HepG2 (cell line): Measurements from ENCODE around the gene PPP2R5D. TPM values are rescaled to one million over a fixed set of nuclear protein-coding genes. Genes with fewer than 3 reads are reported as not detected.

Experiments
- ATRX ChIP-seq: sonication (generic); formaldehyde crosslinking; IDR thresholded peaks from 2 replicates; pipeline ENCODE4 v1.4.0; 2020; ENCODE audit warnings: missing genetic modification reagents, borderline replicate concordance
- HES4 ChIP-seq: sonication (generic); formaldehyde crosslinking; IDR thresholded peaks from 2 replicates; pipeline ENCODE4 v1.9.0; 2021; ENCODE audit warnings: mild to moderate bottlenecking, missing genetic modification reagents, borderline replicate concordance
- HNF4A ChIP-seq: sonication (generic); formaldehyde crosslinking; IDR thresholded peaks from 2 replicates; pipeline ENCODE4 v1.4.0; 2020; ENCODE audit warnings: missing genetic modification reagents
- KLF15 ChIP-seq: sonication (generic); formaldehyde crosslinking; IDR thresholded peaks from 2 replicates; pipeline ENCODE4 v1.8.1; 2023; ENCODE audit warnings: borderline replicate concordance, mild to moderate bottlenecking, inconsistent platforms, missing genetic modification reagents, mixed read lengths
- MATR3 ChIP-seq: sonication (generic); formaldehyde crosslinking; IDR thresholded peaks from 2 replicates; pipeline ENCODE4 v1.4.0; 2020; ENCODE audit warnings: missing genetic modification reagents
- NFIC ChIP-seq: IDR thresholded peaks from 2 replicates; pipeline ENCODE4 v1.6.1; 2012; ENCODE audit warnings: mild to moderate bottlenecking, low read length, inconsistent platforms
- NR2F6 ChIP-seq, 2 experiments: IDR thresholded peaks; 2 replicates each; pipeline ENCODE4 v1.6.1; 2016; ENCODE audit warnings: antibody characterized with exemption in 1 of 2, mild to moderate bottlenecking in 1 of 2
- PCBP1 ChIP-seq: fragments of 200-400 bp; formaldehyde crosslinking; IDR thresholded peaks from 2 replicates; pipeline ENCODE4 v1.6.1; 2017; ENCODE audit warnings: mild to moderate bottlenecking, low read depth, low read length, borderline replicate concordance
- RAD51 ChIP-seq: fragments of 450-650 bp; IDR thresholded peaks from 2 replicates; pipeline ENCODE4 v1.6.1; 2016; ENCODE audit warnings: borderline replicate concordance
- RARA ChIP-seq: IDR thresholded peaks from 2 replicates; pipeline ENCODE4 v1.6.1; 2016; ENCODE audit warnings: missing genetic modification reagents, missing compliant biosample characterization
- RELA ChIP-seq: sonication (generic); formaldehyde crosslinking; IDR thresholded peaks from 2 replicates; pipeline ENCODE4 v1.4.0; 2020; ENCODE audit warnings: missing genetic modification reagents
- SKI ChIP-seq: fragments of 450-650 bp; IDR thresholded peaks from one replicate; pipeline ENCODE4 v1.6.1; 2018; ENCODE audit warnings: mild to moderate bottlenecking; ENCODE audit not compliant: partially characterized antibody
- SMARCC2 ChIP-seq: fragments of 450-650 bp; IDR thresholded peaks from 2 replicates; pipeline ENCODE4 v1.6.1; 2017; ENCODE audit warnings: antibody characterized with exemption, mild to moderate bottlenecking
- TCF7 ChIP-seq: sonication (generic); IDR thresholded peaks from 2 replicates; pipeline ENCODE4 v1.6.1; 2016; ENCODE audit warnings: antibody characterized with exemption, low read depth
- TOPORS ChIP-seq: sonication (generic); formaldehyde crosslinking; IDR thresholded peaks from 2 replicates; pipeline ENCODE4 v1.8.0; 2023; ENCODE audit warnings: mild to moderate bottlenecking, missing genetic modification reagents
- ZNF205 ChIP-seq: IDR thresholded peaks from 2 replicates; pipeline ENCODE4 v1.6.1; 2018; ENCODE audit warnings: missing biosample characterization, missing genetic modification reagents
- ZNF337 ChIP-seq: sonication (generic); formaldehyde crosslinking; IDR thresholded peaks from 2 replicates; pipeline ENCODE4 v1.5.1; 2020; ENCODE audit warnings: missing genetic modification reagents, low read depth, mild to moderate bottlenecking, borderline replicate concordance
- ZNF557 ChIP-seq: sonication (generic); formaldehyde crosslinking; IDR thresholded peaks from 2 replicates; pipeline ENCODE4 v1.4.0; 2020; ENCODE audit warnings: missing genetic modification reagents
- ZNF607 ChIP-seq: sonication (generic); formaldehyde crosslinking; IDR thresholded peaks from 2 replicates; pipeline ENCODE4 v1.5.1; 2020; ENCODE audit warnings: missing genetic modification reagents, mild to moderate bottlenecking, borderline replicate concordance
- polyA plus RNA-seq, 8 experiments: library from polyadenylated mRNA; depleted of rRNA in 3 of 8; stranded (reverse) in 7 of 8; unstranded in 1 of 8; fragments of >200 nt; fragmentation: Illumina TruSeq in 4 of 8; extraction: Trizol in 4 of 8; gene quantifications; 2 replicates each; pipeline versions ENCODE4 v1.2.1 to v1.2.3, GENCODE V29; 2011 to 2016; ENCODE audit warnings: low read depth in 4 of 8, missing spikeins in 1 of 8, mixed read lengths in 1 of 8; ENCODE audit not compliant: insufficient read depth in 1 of 8
- total RNA-seq, 5 experiments: library from RNA; depleted of rRNA; stranded (reverse); fragments of >200 nt; fragmentation: Illumina TruSeq; extraction: Trizol; gene quantifications; 2 replicates each; pipeline ENCODE4 v1.2.3, GENCODE V29; 2016; ENCODE audit warnings: low read depth in 1 of 5
- TF ChIP-seq, protein P1 (sequence below), 2 experiments: fragments of 450-650 bp in 1 of 2; sonication (generic) in 1 of 2; formaldehyde crosslinking; IDR thresholded peaks; 2 replicates each; pipeline versions ENCODE4 v1.5.0 to v1.8.0; 2020 to 2022; ENCODE audit warnings: mild to moderate bottlenecking in 1 of 2, missing genetic modification reagents in 1 of 2
- TF ChIP-seq, protein P2 (sequence below): IDR thresholded peaks from 2 replicates; pipeline ENCODE4 v1.6.1; 2016; ENCODE audit warnings: missing compliant biosample characterization, missing genetic modification reagents, borderline replicate concordance
- TF ChIP-seq, protein P3 (sequence below): fragments of 450-650 bp; IDR thresholded peaks from 2 replicates; pipeline ENCODE4 v1.6.1; 2017; ENCODE audit warnings: mild to moderate bottlenecking
- TF ChIP-seq, protein P4 (sequence below): sonication (generic); formaldehyde crosslinking; IDR thresholded peaks from 2 replicates; pipeline ENCODE4 v1.8.0; 2022; ENCODE audit warnings: missing genetic modification reagents, low read depth, mild to moderate bottlenecking, borderline replicate concordance

PPP2R5D gene
- total and polyA plus RNA-seq, 2 of the 13 experiments (the other 11 are each of a cell fraction or from before 2014, with no cell fraction given): 53.7 to 60.4 TPM

DNA sequence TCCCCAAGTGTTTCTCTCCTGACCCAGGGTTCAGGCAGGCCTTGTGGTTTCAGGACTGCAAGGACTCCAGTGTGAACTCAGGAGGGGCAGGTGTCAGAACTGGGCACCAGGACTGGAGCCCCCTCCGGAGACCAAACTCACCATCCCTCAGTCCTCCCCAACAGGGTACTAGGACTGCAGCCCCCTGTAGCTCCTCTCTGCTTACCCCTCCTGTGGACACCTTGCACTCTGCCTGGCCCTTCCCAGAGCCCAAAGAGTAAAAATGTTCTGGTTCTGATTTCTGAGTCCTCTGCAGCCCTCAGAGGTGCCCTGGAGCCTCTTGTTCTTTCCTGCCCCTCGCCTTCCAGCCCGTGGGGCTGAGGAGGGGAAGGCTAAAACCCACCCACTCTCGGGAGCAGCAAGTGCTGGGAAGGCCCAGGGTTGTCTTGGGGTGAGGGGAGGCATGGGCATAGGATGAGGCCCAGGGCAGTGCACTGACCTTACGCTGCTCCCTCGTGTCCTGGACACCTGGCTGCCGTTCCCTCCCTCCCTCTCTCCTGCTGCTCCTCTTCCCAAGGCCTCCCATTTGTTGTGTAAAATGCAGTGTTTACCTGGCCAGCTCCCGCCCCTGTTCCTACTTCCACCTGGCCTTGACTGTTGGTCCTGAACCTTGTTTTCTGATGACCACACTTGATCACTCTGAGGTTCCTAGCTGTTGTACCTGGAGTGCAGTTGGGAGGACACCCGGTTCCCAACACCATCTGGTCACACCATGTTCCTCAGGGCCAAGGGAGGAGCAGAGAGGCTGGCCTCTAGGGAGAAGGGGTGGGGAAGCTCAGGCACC lies 45.2 kb upstream of the PPP2R5D start (continued):
- TF ChIP-seq NFIC: no peak
- no peak for TF ChIP-seq RELA (CRISPR knock-in tag)
- TF ChIP-seq, protein P1, sequence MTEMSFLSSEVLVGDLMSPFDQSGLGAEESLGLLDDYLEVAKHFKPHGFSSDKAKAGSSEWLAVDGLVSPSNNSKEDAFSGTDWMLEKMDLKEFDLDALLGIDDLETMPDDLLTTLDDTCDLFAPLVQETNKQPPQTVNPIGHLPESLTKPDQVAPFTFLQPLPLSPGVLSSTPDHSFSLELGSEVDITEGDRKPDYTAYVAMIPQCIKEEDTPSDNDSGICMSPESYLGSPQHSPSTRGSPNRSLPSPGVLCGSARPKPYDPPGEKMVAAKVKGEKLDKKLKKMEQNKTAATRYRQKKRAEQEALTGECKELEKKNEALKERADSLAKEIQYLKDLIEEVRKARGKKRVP (CRISPR knock-in tag; IDR thresholded peaks at IDR 0.05): no peak
- TF ChIP-seq HNF4A (CRISPR knock-in tag): peak; percentile 98
- no peak for TF ChIP-seq MATR3 (CRISPR knock-in tag)
- TF ChIP-seq, protein P2, sequence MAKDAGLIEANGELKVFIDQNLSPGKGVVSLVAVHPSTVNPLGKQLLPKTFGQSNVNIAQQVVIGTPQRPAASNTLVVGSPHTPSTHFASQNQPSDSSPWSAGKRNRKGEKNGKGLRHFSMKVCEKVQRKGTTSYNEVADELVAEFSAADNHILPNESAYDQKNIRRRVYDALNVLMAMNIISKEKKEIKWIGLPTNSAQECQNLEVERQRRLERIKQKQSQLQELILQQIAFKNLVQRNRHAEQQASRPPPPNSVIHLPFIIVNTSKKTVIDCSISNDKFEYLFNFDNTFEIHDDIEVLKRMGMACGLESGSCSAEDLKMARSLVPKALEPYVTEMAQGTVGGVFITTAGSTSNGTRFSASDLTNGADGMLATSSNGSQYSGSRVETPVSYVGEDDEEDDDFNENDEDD (CRISPR knock-in tag): peak; percentile 89; the same call in 1 of the 2 replicates
- no peak for TF ChIP-seq RAD51
- TF ChIP-seq HES4: no peak; the same call in 1 of the 2 replicates
- peak; percentile 97 for TF ChIP-seq RARA (CRISPR knock-in tag)
- no peak for TF ChIP-seq ZNF337 (CRISPR knock-in tag)
- TF ChIP-seq TOPORS (CRISPR knock-in tag): peak; percentile 67; the same call in 1 of the 2 replicates
- peak; percentile 72 for TF ChIP-seq SKI
- TF ChIP-seq ZNF607: peak; percentile 65
- TF ChIP-seq NR2F6 (IDR thresholded peaks at IDR 0.05): peak; percentile 82
- peak; percentile 90 for TF ChIP-seq NR2F6 (CRISPR knock-in tag; IDR thresholded peaks at IDR 0.05)
- TF ChIP-seq PCBP1: no peak
- no peak for TF ChIP-seq KLF15 (CRISPR knock-in tag)
- TF ChIP-seq, protein P3, sequence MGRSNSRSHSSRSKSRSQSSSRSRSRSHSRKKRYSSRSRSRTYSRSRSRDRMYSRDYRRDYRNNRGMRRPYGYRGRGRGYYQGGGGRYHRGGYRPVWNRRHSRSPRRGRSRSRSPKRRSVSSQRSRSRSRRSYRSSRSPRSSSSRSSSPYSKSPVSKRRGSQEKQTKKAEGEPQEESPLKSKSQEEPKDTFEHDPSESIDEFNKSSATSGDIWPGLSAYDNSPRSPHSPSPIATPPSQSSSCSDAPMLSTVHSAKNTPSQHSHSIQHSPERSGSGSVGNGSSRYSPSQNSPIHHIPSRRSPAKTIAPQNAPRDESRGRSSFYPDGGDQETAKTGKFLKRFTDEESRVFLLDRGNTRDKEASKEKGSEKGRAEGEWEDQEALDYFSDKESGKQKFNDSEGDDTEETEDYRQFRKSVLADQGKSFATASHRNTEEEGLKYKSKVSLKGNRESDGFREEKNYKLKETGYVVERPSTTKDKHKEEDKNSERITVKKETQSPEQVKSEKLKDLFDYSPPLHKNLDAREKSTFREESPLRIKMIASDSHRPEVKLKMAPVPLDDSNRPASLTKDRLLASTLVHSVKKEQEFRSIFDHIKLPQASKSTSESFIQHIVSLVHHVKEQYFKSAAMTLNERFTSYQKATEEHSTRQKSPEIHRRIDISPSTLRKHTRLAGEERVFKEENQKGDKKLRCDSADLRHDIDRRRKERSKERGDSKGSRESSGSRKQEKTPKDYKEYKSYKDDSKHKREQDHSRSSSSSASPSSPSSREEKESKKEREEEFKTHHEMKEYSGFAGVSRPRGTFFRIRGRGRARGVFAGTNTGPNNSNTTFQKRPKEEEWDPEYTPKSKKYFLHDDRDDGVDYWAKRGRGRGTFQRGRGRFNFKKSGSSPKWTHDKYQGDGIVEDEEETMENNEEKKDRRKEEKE: no peak
- no peak for TF ChIP-seq ATRX (CRISPR knock-in tag)
- no peak for TF ChIP-seq SMARCC2
- TF ChIP-seq, protein P4, sequence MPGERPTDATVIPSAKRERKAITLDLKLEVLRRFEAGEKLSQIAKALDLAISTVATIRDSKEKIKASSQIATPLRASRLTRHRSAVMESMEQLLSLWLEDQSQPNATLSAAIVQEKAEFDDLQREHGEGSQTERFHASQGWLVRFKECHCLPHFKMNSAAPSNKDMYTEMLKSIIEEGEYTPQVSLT: no peak
- peak; percentile 87; the same call in 1 of the 2 replicates for TF ChIP-seq ZNF205 (CRISPR knock-in tag)
- TF ChIP-seq ZNF557 (CRISPR knock-in tag): 0 out of 2 replicates have a peak, but pooled peaks have one; percentile 74
- no peak for TF ChIP-seq TCF7
